Chondrocyte (in vitro differentiated cells): Measurements from ENCODE around the gene GARIN5A. TPM values are rescaled to one million over a fixed set of nuclear protein-coding genes. Genes with fewer than 3 reads are reported as not detected.

Source experiments
- DNase-seq: peaks from one replicate; pipeline ENCODE4 v3.0.0; 2021; ENCODE audit warnings: mixed read lengths, low spot score
- H3K27ac Mint-ChIP-seq: one replicate; pipeline ENCODE4 v1.8.0; 2021; ENCODE audit warnings: mild to moderate bottlenecking, moderate library complexity, mixed read lengths; ENCODE audit not compliant: unreplicated experiment
- H3K27me3 Mint-ChIP-seq: 2 replicates; pipeline ENCODE4 v1.8.0; 2021; ENCODE audit warnings: low read depth, mixed read lengths
- H3K36me3 Mint-ChIP-seq: 2 replicates; pipeline ENCODE4 v1.8.0; 2021; ENCODE audit warnings: low read depth, mixed read lengths
- H3K4me1 Mint-ChIP-seq: 2 replicates; pipeline ENCODE4 v1.8.0; 2021; ENCODE audit warnings: low read depth, mild to moderate bottlenecking, mixed read lengths
- H3K4me3 Mint-ChIP-seq: one replicate; pipeline ENCODE4 v1.8.0; 2021; ENCODE audit warnings: mild to moderate bottlenecking, moderate library complexity, mixed read lengths; ENCODE audit not compliant: unreplicated experiment
- H3K9me3 Mint-ChIP-seq: 2 replicates; pipeline ENCODE4 v1.8.0; 2021; ENCODE audit warnings: low read depth, mixed read lengths
- CTCF ChIP-seq: fragments of 200-600 bp; sonication (generic); IDR thresholded peaks from 2 replicates; pipeline ENCODE4 v1.5.0; 2021; ENCODE audit warnings: antibody characterized with exemption, mild to moderate bottlenecking, moderate library complexity
- total RNA-seq: library from RNA; stranded (reverse); gene quantifications from 3 replicates; pipeline ENCODE4 v1.2.1, GENCODE V29; 2021

The GARIN5A gene
- total RNA-seq, 1 donor from 2014 or later, result 1.9 TPM

- Mint-ChIP-seq H3K4me1 (no peaks in the 10 kb centered on the region), H3K4me3 (no peak overlapping the region), H3K9me3 (no peaks in the 10 kb centered on the region), H3K27ac (no peak overlapping the region), H3K36me3 (peaks cover 2% of the 10 kb centered on the region), H3K27me3 (peaks cover 7% of the 10 kb centered on the region)
- no peak for DNase-seq
- TF ChIP-seq CTCF, result no peak
These were observed 23.4 kb downstream of the GARIN5A start for GRCh38 chr19:50453243-50453642.

- H3K36me3 Mint-ChIP-seq, result peaks cover 2% of the 10 kb centered on the region
- H3K9me3 Mint-ChIP-seq, result peaks cover 3% of the 10 kb centered on the region
- H3K27ac Mint-ChIP-seq, result no peak overlapping the region
- no peaks in the 10 kb centered on the region for H3K4me1 Mint-ChIP-seq
- no peak for TF ChIP-seq CTCF
- H3K27me3 Mint-ChIP-seq, result peaks cover 2% of the 10 kb centered on the region
- no peak overlapping the region for H3K4me3 Mint-ChIP-seq
- DNase-seq, result no peak
These were observed 25.5 kb downstream of the GARIN5A start for GRCh38 chr19:50451223-50451534.

- no peak for DNase-seq
- no peak overlapping the region for H3K27ac Mint-ChIP-seq
- peaks cover 3% of the 10 kb centered on the region for H3K9me3 Mint-ChIP-seq
- H3K4me1 Mint-ChIP-seq, result no peaks in the 10 kb centered on the region
- H3K27me3 Mint-ChIP-seq, result peaks cover 2% of the 10 kb centered on the region
- no peak for TF ChIP-seq CTCF
- no peak overlapping the region for H3K4me3 Mint-ChIP-seq
- peaks cover 2% of the 10 kb centered on the region for H3K36me3 Mint-ChIP-seq
These were observed 26.1 kb downstream of the GARIN5A start for GRCh38 chr19:50450369-50451222.

- Mint-ChIP-seq H3K4me1 (no peaks in the 10 kb centered on the region), H3K9me3 (peaks cover 5% of the 10 kb centered on the region), H3K27ac (no peak overlapping the region), H3K4me3 (no peak overlapping the region), H3K36me3 (no peaks in the 10 kb centered on the region), H3K27me3 (no peaks in the 10 kb centered on the region)
- TF ChIP-seq CTCF, result no peak
- DNase-seq, result no peak
These were observed 27.3 kb downstream of the GARIN5A start for GRCh38 chr19:50449236-50449899.

- peaks cover 9% of the 10 kb centered on the region for H3K9me3 Mint-ChIP-seq
- TF ChIP-seq CTCF, result no peak
- H3K27ac Mint-ChIP-seq, result no peak overlapping the region
- peaks cover 7% of the 10 kb centered on the region for H3K27me3 Mint-ChIP-seq
- H3K4me3 Mint-ChIP-seq, result no peak overlapping the region
- H3K4me1 Mint-ChIP-seq, result no peaks in the 10 kb centered on the region
- DNase-seq, result no peak
- H3K36me3 Mint-ChIP-seq, result no peaks in the 10 kb centered on the region
These were observed 28.9 kb downstream of the GARIN5A start for GRCh38 chr19:50447750-50448149.
